BLaER1 (cell line): Measurements from ENCODE around the gene SHROOM2.

Source experiments
- H3K27ac ChIP-seq: shearing (Covaris generic); formaldehyde crosslinking; 2 replicates; pipeline ENCODE4 v1.8.1; 2022
- H3K27me3 ChIP-seq: shearing (Covaris generic); formaldehyde crosslinking; 2 replicates; pipeline ENCODE4 v1.8.1; 2022
- H3K36me3 ChIP-seq: shearing (Covaris generic); formaldehyde crosslinking; 2 replicates; pipeline ENCODE4 v1.8.1; 2022
- H3K4me1 ChIP-seq: shearing (Covaris generic); formaldehyde crosslinking; 2 replicates; pipeline ENCODE4 v1.8.1; 2022
- H3K4me2 ChIP-seq: shearing (Covaris generic); formaldehyde crosslinking; 2 replicates; pipeline ENCODE4 v1.8.1; 2022
- H3K4me3 ChIP-seq: shearing (Covaris generic); formaldehyde crosslinking; 2 replicates; pipeline ENCODE4 v1.8.1; 2022
- H3K9ac ChIP-seq: shearing (Covaris generic); formaldehyde crosslinking; 2 replicates; pipeline ENCODE4 v1.8.1; 2022
- H3K9me3 ChIP-seq: shearing (Covaris generic); formaldehyde crosslinking; 2 replicates; pipeline ENCODE4 v1.8.1; 2022
- H4K20me1 ChIP-seq: shearing (Covaris generic); formaldehyde crosslinking; 2 replicates; pipeline ENCODE4 v1.8.1; 2022
- Cebpa-rat ChIP-seq: shearing (Covaris generic); IDR thresholded peaks from 2 replicates; pipeline ENCODE4 v1.8.1; 2022

The SHROOM2 gene

DNA sequence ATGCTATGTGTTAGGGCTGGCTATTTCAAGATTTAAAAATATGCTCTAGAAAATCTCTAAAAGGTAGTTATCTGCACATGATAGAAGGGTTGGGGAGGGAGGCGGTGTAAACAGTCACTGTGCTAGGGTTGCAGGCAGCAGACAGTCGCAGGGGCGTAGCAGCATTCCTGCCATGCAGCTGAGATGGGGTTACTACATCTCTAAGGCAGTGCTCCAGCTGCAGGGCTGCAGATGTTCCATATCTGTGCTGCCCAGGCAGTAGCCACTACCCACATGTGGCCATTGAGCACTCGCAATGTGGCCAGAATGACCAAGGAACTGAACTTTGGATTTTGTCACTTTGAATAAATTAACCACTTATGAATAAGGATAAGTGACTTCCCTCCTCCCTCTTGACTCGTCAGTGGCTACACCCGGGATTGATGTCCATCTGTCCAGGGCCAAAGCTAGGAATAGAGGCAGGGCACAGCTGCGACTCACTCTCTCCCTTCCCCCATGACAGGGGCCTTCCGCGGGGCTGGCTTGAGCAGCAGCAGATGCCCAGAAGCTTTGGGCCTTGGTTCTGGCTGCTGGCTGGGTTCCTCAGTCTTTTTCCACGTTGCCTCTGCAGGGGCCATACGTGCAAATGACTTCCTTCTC is 101.5 kb downstream of the SHROOM2 start:
- no peak overlapping the region for H3K4me3 ChIP-seq
- H3K9ac ChIP-seq: no peak overlapping the region
- no peak for TF ChIP-seq Cebpa-rat
- H3K27me3 ChIP-seq: no peaks in the 10 kb centered on the region
- H3K4me1 ChIP-seq: peaks cover 12% of the 10 kb centered on the region
- no peak overlapping the region for H3K4me2 ChIP-seq
- H4K20me1 ChIP-seq: no peaks in the 10 kb centered on the region
- no peaks in the 10 kb centered on the region for H3K9me3 ChIP-seq
- no peak overlapping the region for H3K27ac ChIP-seq
- no peaks in the 10 kb centered on the region for H3K36me3 ChIP-seq

DNA sequence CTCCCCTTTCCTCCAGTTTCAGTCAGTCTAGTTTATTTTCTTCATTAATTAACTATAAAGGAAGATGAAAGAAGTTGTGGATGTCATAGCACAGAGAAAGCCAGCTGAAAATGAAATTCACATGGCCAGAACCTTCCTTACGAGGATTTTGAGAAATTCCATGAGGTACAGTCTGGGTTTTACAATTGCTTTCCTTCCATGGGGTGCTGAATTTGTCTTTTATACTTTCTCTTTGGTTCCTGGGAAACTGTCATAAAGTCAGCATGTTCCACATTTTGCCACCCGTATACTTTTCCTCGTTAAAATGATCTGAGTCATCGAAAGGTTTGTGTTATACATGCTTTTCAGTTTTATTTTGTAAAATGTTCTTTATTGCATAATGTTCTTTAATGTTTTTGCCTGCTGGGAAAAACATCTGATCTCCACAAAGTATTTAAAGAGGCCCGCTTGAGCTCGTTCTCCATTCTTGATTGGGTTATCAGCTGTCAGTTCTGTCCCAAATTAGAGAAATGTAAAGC is 102.8 kb downstream of the SHROOM2 start:
- Histone ChIP-seq H3K4me1 (peaks cover 2% of the 10 kb centered on the region; the same call in 1 of the 2 replicates), H3K27me3 (no peaks in the 10 kb centered on the region), H3K9me3 (no peaks in the 10 kb centered on the region), H4K20me1 (no peaks in the 10 kb centered on the region), H3K4me3 (no peak overlapping the region), H3K9ac (no peak overlapping the region), H3K36me3 (no peaks in the 10 kb centered on the region), H3K4me2 (no peak overlapping the region), H3K27ac (no peak overlapping the region)
- no peak for TF ChIP-seq Cebpa-rat

- no peaks in the 10 kb centered on the region for H3K9me3 ChIP-seq
- H3K27ac ChIP-seq: no peak overlapping the region
- H3K27me3 ChIP-seq: no peaks in the 10 kb centered on the region
- no peak overlapping the region for H3K9ac ChIP-seq
- H3K4me2 ChIP-seq: no peak overlapping the region
- H3K4me1 ChIP-seq: 0 out of 2 replicates have a peak, but pooled peaks cover 1% of the 10 kb centered on the region
- H3K36me3 ChIP-seq: no peaks in the 10 kb centered on the region
- TF ChIP-seq Cebpa-rat: no peak
- H4K20me1 ChIP-seq: no peaks in the 10 kb centered on the region
- H3K4me3 ChIP-seq: no peak overlapping the region
Measured at GRCh38 chrX:9890681-9891091, 104.5 kb downstream of the SHROOM2 start.

GRCh38 chrX:9895225-9895912 is 109.1 kb downstream of the SHROOM2 start:
- Histone ChIP-seq H3K9me3 (no peaks in the 10 kb centered on the region), H3K9ac (no peak overlapping the region), H3K27ac (no peak overlapping the region), H3K36me3 (no peaks in the 10 kb centered on the region), H4K20me1 (no peaks in the 10 kb centered on the region), H3K4me3 (no peak overlapping the region), H3K27me3 (no peaks in the 10 kb centered on the region), H3K4me2 (peak overlapping the region; percentile 68; the same call in 1 of the 2 replicates), H3K4me1 (peaks cover 11% of the 10 kb centered on the region)
- no peak for TF ChIP-seq Cebpa-rat

DNA sequence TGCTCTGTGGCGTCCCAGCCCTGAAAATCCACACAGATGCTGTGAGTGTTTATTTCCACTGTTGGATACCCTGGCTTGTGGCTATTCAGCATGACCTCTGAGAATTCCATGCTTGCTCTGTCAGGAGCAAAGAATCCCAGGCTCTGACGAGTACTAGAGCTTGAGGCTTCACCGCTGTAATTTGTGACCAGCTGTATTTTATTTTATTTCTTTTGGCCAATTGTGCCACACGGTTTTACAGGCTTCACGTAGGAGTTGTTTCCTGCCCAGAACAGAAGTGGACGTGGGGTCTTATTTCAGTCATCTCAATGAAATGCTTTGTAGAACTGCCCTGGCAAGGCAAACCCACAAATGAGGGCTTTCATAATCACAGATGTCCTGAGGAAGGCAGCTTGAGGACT is 111.5 kb downstream of the SHROOM2 start:
- H3K27ac ChIP-seq: no peak overlapping the region

DNA sequence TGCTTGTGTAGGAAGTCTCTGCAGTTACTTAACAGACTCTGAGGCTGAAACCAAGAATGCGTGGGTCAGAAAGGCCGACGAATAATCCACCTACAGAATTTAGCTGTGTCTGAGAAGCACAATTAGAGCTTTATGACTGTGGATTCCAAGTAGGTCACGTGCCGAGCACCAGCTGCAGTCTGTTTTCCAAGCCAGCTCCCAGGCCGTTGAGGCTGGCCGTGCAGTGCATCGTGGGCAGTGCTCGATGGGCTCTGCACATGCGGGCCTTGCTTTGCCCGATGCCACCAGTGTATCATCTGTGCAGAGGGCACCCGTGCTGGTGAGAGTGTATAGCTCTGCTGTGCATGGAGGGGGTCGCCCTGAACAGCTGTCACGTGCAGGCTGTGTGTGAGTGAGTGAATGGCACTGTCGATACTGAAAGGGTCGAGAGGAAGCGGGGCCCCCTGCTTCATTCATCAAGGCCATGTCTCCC is 113.4 kb downstream of the SHROOM2 start:
- no peak for TF ChIP-seq Cebpa-rat
- Histone ChIP-seq H3K9ac (no peak overlapping the region), H3K9me3 (no peaks in the 10 kb centered on the region), H3K27me3 (no peaks in the 10 kb centered on the region), H4K20me1 (no peaks in the 10 kb centered on the region), H3K36me3 (no peaks in the 10 kb centered on the region), H3K4me2 (no peak overlapping the region), H3K4me1 (peaks cover 11% of the 10 kb centered on the region), H3K27ac (no peak overlapping the region), H3K4me3 (no peak overlapping the region)

More for the DNA sequence above, 111.5 kb downstream of the SHROOM2 start:
- no peak for TF ChIP-seq Cebpa-rat
- Histone ChIP-seq H3K36me3 (no peaks in the 10 kb centered on the region), H3K4me2 (no peak overlapping the region), H3K9me3 (no peaks in the 10 kb centered on the region), H3K4me1 (peaks cover 11% of the 10 kb centered on the region), H4K20me1 (no peaks in the 10 kb centered on the region), H3K27me3 (no peaks in the 10 kb centered on the region), H3K9ac (no peak overlapping the region), H3K4me3 (no peak overlapping the region)

DNA sequence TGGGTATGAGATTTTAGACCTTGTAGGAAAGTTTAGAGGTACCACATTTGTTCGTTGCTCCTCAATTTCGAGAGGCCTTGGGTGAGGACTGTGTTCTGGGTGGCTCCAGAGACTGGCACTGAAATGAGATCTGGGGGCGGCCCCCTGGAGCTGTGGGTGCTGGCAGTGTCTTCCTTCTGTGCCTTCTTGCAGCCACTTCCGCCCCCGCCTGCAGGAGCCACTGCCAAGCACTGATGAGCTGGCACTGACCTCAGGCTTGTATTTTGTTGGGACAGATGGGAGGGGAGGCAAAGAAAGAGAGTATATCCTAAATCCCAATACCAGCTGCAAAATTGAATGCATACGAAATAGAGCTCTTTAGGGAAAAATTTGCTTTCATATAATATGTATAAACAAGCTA is 116.4 kb downstream of the SHROOM2 start:
- Histone ChIP-seq H3K27ac (no peak overlapping the region), H3K4me2 (no peak overlapping the region), H3K36me3 (no peaks in the 10 kb centered on the region), H3K27me3 (no peaks in the 10 kb centered on the region), H4K20me1 (no peaks in the 10 kb centered on the region), H3K4me1 (no peaks in the 10 kb centered on the region), H3K9me3 (no peaks in the 10 kb centered on the region), H3K4me3 (no peak overlapping the region), H3K9ac (no peak overlapping the region)
- no peak for TF ChIP-seq Cebpa-rat

DNA sequence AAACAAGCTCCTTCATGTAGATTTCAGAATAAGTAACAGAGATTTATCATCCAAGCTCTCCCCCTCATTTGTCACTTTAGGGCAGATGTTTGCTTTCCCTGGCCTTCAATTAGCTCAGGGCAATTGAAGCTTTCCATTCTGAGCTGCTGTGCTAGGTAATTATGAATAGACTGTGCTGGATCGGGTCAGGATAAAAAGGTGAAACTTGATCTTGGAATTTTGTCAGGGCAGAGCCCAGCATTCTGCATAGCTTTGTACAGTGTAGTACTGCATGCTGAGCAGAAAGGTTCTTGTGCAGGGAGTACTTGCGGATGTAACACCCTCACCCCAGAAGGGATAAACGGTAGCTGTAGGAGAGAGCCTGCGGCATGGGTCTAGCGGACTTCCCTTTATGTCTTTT is 116.9 kb downstream of the SHROOM2 start:
- H3K27ac ChIP-seq: no peak overlapping the region
- H3K9ac ChIP-seq: no peak overlapping the region
- H3K4me1 ChIP-seq: no peaks in the 10 kb centered on the region
- no peaks in the 10 kb centered on the region for H3K36me3 ChIP-seq
- H3K4me2 ChIP-seq: no peak overlapping the region
- H3K4me3 ChIP-seq: no peak overlapping the region
- no peaks in the 10 kb centered on the region for H4K20me1 ChIP-seq
- no peak for TF ChIP-seq Cebpa-rat
- no peaks in the 10 kb centered on the region for H3K9me3 ChIP-seq
- H3K27me3 ChIP-seq: no peaks in the 10 kb centered on the region

GRCh38 chrX:9905288-9905687 is 119.1 kb downstream of the SHROOM2 start:
- H3K27ac ChIP-seq: no peak overlapping the region
- no peaks in the 10 kb centered on the region for H3K4me1 ChIP-seq
- no peaks in the 10 kb centered on the region for H4K20me1 ChIP-seq
- TF ChIP-seq Cebpa-rat: no peak
- no peaks in the 10 kb centered on the region for H3K27me3 ChIP-seq
- H3K9ac ChIP-seq: no peak overlapping the region
- H3K4me2 ChIP-seq: no peak overlapping the region
- H3K4me3 ChIP-seq: no peak overlapping the region
- H3K9me3 ChIP-seq: no peaks in the 10 kb centered on the region
- H3K36me3 ChIP-seq: no peaks in the 10 kb centered on the region

GRCh38 chrX:9905721-9906120 is 119.5 kb downstream of the SHROOM2 start:
- H3K9me3 ChIP-seq: no peaks in the 10 kb centered on the region

More at GRCh38 chrX:9905721-9906120, 119.5 kb downstream of the SHROOM2 start:
- no peaks in the 10 kb centered on the region for H3K4me1 ChIP-seq
- H3K4me3 ChIP-seq: no peak overlapping the region
- H3K27me3 ChIP-seq: no peaks in the 10 kb centered on the region
- no peaks in the 10 kb centered on the region for H4K20me1 ChIP-seq
- TF ChIP-seq Cebpa-rat: no peak
- H3K27ac ChIP-seq: no peak overlapping the region
- H3K4me2 ChIP-seq: no peak overlapping the region
- no peak overlapping the region for H3K9ac ChIP-seq
- H3K36me3 ChIP-seq: no peaks in the 10 kb centered on the region
